Measurements from ENCODE around the gene OR2F2.

The OR2F2 gene

DNA sequence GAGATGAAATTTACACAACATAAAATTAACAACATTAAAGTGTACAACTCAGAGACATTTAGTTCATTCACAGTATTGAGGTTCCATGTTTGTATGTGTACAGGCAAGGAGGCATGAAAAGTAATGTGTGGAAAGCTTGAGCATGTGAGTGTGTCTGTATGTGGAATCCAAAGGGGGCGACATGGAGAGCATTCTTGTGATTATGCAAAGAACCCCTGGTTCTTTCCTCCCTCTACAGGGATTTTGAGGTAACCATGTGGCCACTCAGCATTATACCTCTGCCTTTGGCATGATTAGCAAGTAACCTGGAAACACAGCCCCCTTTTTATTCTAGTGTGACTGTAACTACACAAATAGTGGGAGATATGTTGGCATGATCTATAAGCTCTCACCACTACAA lies 40.6 kb downstream of the OR2F2 start:
- DNase-seq (ENCODE audit: insufficient read length, low spot score) (no peak), FAIRE-seq (no peak)

DNA sequence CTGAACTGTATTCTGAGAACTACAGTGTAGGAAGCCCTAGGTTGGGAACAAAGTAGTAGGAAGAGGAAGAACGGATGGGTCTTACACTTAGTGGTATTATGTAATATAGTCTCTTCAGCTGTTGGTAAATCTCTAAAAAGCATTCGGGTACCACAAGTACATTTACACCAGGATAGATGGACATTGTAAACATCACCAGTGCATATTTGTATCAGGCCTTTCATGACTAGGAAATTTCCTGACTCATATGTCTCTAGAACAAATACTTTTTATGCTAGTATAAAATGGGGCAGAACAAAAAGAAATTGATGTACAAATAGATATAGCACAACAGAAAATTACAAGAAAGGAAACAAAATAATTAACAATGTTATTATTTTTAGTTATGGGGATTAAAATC lies 43.6 kb downstream of the OR2F2 start:
- no peak for FAIRE-seq
- no peak for DNase-seq (ENCODE audit: insufficient read length, low spot score)

DNA sequence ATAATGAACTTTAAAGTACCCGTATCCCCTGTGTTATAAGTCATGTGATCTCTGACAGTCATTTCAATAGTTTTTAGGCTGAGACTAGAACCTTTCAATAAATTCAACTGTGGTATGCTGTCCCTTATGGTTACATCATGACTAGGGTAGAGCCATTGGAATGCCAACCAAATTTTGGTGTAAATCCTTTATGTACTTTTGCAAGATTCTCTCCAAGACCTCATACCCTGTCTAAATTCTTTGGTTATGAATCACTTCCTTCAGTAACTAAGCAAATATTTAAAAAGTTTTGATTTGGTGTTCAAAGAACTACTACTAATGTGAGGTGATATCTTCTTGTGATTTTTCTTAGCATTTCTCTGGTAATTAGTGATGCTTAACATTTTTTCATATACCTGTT lies 44.3 kb downstream of the OR2F2 start:
- no peak for FAIRE-seq

GRCh38 chr7:143979998-143980397 lies 45.0 kb downstream of the OR2F2 start:
- no peak for DNase-seq (ENCODE audit: insufficient read length, low spot score)

More for the DNA sequence above, 44.3 kb downstream of the OR2F2 start:
- DNase-seq (ENCODE audit: insufficient read length, low spot score): no peak

DNA sequence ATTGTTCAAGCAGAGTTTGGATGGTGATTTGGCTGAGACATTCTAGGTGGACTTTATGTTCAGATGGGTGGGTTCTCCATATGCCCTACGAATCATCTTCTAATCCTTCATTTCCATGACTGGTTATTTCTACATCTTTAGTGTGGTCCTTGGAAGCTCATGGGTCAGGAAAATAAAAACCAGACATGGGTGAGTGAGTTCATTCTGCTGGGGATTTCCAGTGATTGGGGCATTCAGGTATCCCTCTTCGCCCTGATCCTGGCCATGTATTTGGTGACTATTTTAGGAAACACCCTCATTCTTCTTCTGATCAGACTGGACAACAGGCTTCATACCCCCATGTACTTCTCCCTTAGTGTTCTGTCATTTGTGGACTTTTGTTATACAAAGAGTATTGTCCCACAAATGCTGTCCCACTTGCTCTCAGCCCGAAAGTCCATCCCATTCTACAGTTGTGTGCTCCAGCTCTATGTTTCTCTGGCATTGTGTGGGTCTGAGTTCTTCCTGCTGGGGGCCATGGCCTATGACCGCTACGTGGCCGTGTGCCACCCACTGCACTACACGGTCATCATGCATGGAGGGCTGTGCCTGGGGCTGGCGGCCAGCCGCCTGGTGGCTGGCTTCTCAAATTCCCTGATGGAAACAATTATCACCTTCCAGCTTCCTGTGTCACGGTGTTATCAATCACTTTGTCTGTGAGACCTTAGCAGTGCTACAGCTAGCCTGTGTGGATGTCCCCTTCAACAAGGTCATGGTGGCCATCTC lies 45.9 kb downstream of the OR2F2 start:
- FAIRE-seq (no peak), DNase-seq (ENCODE audit: insufficient read length, low spot score) (no peak)

More at GRCh38 chr7:143979998-143980397, 45.0 kb downstream of the OR2F2 start:
- no peak for FAIRE-seq

DNA sequence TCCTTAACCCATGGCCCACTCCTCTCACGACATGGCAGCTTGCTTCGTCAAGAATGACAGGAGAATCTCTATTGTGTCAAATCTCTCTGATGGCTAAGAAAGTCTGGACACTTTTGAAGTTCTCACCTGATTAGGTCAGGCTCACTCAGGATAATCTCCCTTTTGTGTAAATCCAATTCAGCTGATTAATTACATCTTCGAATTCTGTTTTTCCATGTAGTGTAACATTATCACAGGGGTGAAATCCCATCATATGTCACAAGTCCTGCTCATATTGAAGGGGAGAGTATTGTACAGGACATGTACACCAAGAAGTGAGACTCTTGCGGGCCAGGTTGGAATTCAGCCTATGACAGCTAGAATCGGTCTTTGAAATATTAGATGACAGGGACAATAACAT lies 48.9 kb downstream of the OR2F2 start:
- no peak for DNase-seq (ENCODE audit: insufficient read length, low spot score)
- FAIRE-seq: no peak
